SJCRH30 (cell line): ENCODE results near the gene TCN2. TPM values are rescaled to one million over a fixed set of nuclear protein-coding genes. Genes with fewer than 3 reads are reported as not detected.

Source experiments
- DNase-seq, 2 experiments: peaks; one replicate each; pipeline ENCODE4 v3.0.0-alpha.2; 2015 to 2020
- H3K27ac ChIP-seq: fragments of 250-450 bp; sonication (Bioruptor Pico); 2 replicates; pipeline ENCODE4 v1.5.1; 2020; ENCODE audit warnings: mild to moderate bottlenecking, moderate library complexity
- H3K27me3 ChIP-seq: fragments of 250-450 bp; sonication (Bioruptor Pico); 2 replicates; pipeline ENCODE4 v1.5.1; 2020; ENCODE audit warnings: mild to moderate bottlenecking, moderate library complexity
- H3K36me3 ChIP-seq: fragments of 250-450 bp; sonication (Bioruptor Pico); 2 replicates; pipeline ENCODE4 v1.5.1; 2020; ENCODE audit warnings: mild to moderate bottlenecking, moderate library complexity
- H3K4me1 ChIP-seq: fragments of 250-450 bp; sonication (Bioruptor Pico); 2 replicates; pipeline ENCODE4 v1.5.1; 2020; ENCODE audit warnings: mild to moderate bottlenecking, moderate library complexity
- H3K4me3 ChIP-seq: fragments of 250-450 bp; sonication (Bioruptor Pico); 2 replicates; pipeline ENCODE4 v1.5.1; 2020; ENCODE audit warnings: mild to moderate bottlenecking, moderate library complexity
- H3K9me3 ChIP-seq: fragments of 250-450 bp; sonication (Bioruptor Pico); replicated peaks from 2 replicates; pipeline ENCODE4 v1.5.1; 2020; ENCODE audit warnings: mild to moderate bottlenecking, moderate library complexity
- total RNA-seq: library from RNA; depleted of rRNA; stranded (reverse); fragments of >200 nt; shearing (Covaris generic); gene quantifications from 2 replicates; pipeline ENCODE4 v1.2.3, GENCODE V29; 2014

TCN2 gene
- total RNA-seq, 1 experiment from 2014 or later = 0.85 TPM

DNA sequence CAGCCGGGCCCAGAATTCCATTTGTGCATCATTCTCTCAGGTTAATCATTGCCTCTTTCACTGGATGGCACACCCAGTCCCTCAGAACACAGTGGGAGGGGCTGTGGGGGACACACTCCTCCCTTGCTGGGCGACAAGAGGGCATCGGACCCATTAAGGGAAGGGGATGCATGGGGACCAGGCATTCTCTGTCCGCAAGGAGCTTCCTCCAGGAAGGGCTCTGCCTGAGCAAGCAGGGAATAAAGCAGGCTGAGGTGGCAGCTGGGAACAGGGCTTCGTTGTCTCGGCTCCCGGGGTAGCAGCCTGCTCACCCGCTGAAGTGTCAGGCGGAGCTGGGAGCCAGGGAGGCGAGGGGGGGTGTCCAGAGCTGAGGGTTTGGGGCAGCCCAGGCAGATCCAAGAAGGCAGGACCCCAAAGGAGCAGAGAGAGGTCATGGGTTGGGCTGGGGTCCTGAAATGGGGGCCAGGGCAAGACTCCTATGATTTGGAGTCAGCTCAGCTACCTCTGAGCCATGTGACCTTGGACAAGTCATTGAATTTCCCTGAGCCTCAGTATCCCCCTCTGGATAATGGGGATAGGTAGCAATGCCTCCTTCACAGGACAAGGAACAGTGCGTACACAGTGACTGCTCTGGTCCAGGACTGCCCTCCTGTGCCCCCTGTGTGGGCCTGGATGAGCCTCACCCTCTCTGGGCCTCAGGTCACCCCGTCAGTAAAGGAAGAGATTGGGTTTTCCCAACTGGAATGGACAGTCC, 34.0 kb upstream of the TCN2 start:
- Histone ChIP-seq H3K27me3 (no peaks in the 10 kb centered on the region), H3K4me3 (no peak overlapping the region), H3K27ac (no peak overlapping the region), H3K36me3 (peaks cover 7% of the 10 kb centered on the region; the same call in 1 of the 2 replicates), H3K4me1 (no peaks in the 10 kb centered on the region), H3K9me3 (no peaks in the 10 kb centered on the region)
- DNase-seq = no peak

DNA sequence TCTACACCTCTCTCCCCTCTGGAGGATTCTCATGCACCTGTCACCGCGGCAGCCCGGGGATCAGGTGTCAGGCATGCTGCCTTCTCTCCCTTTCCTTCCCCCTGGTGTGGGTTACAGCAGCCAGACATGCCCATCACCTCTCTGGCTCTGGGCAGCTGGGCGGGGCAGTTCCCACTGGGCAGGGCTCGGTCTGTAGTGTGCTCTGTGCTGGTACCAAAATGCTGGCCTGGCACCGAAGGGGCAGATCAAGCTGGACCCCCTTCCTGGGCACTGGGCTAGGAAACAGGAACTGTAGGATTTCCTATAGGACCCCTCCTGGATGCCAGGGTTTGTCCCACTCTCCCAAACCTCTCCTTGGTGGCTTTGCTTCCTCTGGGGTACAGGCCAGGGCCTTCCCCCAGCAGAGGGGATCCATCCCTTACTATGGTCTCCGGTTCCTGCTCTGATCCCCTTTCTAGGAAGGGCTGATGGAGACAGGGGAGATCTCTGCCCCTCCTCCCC, 33.3 kb upstream of the TCN2 start:
- Histone ChIP-seq H3K4me3 (no peak overlapping the region), H3K4me1 (no peaks in the 10 kb centered on the region), H3K36me3 (peaks cover 7% of the 10 kb centered on the region; the same call in 1 of the 2 replicates), H3K27me3 (no peaks in the 10 kb centered on the region), H3K27ac (no peak overlapping the region), H3K9me3 (no peaks in the 10 kb centered on the region)
- peak in 1 of 2 experiments; percentile 32 for DNase-seq

DNA sequence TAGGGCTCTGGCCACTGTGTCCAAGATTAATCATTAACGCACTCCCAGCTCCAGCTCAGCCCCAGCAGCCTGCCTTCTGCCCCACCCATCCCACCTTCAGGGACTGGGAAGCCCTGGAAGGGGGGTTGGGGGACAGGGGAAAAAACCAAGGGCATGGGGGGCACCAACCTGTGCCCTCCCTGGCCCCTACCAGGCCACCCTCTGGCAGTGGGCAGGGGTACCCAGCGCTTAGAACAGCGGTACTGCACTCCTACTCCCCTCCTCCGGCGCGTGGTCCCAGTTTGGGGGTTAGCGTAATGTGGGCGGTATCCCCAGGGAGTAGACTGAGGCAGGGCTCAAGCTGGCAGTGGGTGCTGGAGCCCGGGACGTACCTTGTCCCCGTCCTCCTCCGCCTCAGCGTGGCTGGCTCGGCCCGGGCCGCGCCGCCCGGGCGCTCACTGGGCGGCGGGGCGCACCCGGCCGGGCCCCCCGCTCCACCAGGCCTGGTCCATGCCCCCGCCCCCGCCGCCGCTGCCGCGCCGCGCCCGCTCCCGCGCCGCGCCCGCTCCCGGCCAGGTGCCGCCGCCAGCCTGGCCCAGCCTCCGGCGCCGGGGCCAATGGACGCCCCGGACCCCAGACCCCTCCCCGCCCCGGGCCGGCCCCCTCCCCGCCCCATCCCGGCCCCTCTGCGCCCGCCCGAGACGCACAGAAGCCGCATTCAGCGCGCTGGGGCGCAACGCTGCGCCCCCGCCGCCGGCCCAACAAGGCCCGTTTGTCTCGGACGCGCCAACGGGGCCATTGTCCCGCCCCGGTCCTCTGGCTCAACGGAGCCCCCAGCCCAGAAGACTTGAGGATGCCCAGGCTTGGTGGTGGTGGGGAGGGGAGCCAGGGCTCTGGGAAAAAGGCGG, 32.6 kb upstream of the TCN2 start, which contains the start of gene GAL3ST1:
TSS of gene GAL3ST1 (minus strand) at position 571 of the 887 bp plus-strand sequence. CDS start 17,273 bp downstream, outside the sequence.
- H3K9me3 ChIP-seq = no peaks in the 10 kb centered on the region
- H3K27me3 ChIP-seq = no peaks in the 10 kb centered on the region
- H3K27ac ChIP-seq = no peak within 1 kb of the TSS
- H3K4me1 ChIP-seq = no peaks in the 10 kb centered on the region
- DNase-seq = no peak
- no peak within 1 kb of the TSS for H3K4me3 ChIP-seq
- H3K36me3 ChIP-seq = peaks cover 9% of the 10 kb centered on the region; the same call in 1 of the 2 replicates

DNA sequence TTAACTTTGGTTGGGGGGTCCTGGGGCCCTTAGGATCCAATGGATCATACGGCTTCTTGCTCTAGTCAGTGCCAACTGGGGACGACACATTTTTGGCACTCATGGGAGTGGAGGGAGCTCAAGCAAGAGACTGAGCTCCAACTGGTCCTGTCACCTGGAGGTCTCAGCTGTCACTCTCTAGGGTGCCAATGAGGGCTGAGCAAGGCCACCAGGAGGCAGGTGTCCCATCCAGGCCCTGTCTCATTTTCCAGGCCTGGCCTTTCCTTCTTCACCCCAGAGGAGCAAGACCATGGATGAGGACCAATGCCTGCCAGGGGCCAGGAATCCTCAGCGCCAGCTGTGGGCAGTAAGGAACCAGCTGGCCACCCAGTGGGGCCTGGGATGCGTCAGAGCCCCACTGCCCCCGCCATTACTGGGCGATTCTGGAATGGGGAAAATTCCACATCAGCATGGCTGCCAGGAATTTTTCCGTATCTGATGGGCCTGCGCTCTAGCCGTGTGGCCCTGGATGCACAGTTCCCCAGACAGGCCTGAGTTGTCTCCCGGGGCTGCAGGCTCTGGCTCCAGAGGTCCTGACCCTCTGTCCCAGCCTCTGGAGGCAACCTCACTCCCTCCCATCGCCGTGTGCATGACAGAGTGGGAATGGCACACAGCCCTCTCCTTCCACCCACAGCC, 31.8 kb upstream of the TCN2 start:
- DNase-seq = no peak
- Histone ChIP-seq H3K27me3 (no peaks in the 10 kb centered on the region), H3K4me3 (no peak overlapping the region), H3K36me3 (peaks cover 15% of the 10 kb centered on the region; the same call in 1 of the 2 replicates), H3K4me1 (no peaks in the 10 kb centered on the region), H3K9me3 (no peaks in the 10 kb centered on the region), H3K27ac (no peak overlapping the region)

DNA sequence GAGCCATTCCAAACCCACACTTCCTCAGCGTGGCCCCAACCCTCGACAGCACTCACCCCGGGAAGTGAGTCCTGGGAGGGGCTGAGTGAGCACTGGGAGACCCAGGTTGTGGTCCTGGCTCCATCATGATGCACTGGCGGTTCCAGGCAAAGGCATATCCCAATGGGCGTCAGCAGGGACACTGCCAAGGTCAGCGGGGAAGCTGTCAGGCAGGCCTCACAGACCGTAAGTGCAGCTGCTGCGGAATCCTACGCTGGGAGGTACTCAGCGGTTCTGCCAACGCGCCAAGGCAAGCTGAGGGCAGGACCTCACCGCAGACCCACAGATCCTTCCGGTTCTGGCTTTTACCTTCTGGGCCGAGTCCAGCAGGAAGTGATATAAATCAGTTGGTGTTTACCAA, 31.1 kb upstream of the TCN2 start:
- H3K4me3 ChIP-seq = no peak overlapping the region
- H3K36me3 ChIP-seq = peaks cover 18% of the 10 kb centered on the region; the same call in 1 of the 2 replicates
- H3K9me3 ChIP-seq = no peaks in the 10 kb centered on the region
- H3K27me3 ChIP-seq = no peaks in the 10 kb centered on the region
- no peak overlapping the region for H3K27ac ChIP-seq
- no peak for DNase-seq
- no peaks in the 10 kb centered on the region for H3K4me1 ChIP-seq

DNA sequence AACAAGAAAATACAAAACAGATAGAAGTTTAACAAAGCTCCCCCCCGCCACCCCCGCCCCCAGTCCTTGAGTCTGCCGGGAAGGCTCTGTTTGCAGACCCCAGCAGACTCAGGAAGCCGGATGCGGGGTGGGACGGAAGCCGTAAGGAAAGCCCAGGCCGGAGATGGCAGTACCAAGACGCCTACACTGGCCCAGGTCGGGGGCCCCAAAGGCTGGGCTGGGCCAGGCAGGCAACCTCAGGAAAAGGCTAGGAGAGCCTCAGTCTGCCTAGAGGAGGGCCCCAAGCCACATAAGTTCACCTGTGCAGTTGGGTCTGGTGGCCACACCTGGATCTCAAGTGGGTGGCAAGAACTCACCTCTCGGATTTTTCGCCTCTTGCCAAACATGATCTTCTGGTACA, 28.5 kb upstream of the TCN2 start:
- no peak for DNase-seq
- H3K27ac ChIP-seq = no peak overlapping the region
- H3K36me3 ChIP-seq = peaks cover 19% of the 10 kb centered on the region; the same call in 1 of the 2 replicates
- no peak overlapping the region for H3K4me3 ChIP-seq
- no peaks in the 10 kb centered on the region for H3K27me3 ChIP-seq
- H3K4me1 ChIP-seq = no peaks in the 10 kb centered on the region
- no peaks in the 10 kb centered on the region for H3K9me3 ChIP-seq

DNA sequence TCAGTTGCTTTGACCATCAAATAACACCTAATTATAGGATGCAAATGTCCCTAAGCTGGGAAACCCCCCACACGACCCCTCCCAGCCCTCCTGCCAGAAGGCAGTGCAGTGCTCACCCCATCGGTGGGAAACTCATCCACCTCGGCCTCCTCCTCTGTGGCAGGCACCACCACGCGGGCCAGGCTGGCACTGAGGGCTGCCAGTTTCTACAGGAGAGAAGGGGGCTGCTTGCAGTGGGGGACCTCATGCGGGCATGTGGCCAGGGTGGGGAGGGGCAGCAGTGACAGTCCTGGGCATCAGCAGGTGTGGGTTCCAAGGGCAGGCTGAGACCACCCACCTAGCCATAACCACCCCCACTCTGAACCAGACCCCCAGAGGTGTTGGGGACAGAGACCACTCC, 26.1 kb upstream of the TCN2 start:
- no peak for DNase-seq
- Histone ChIP-seq H3K27me3 (no peaks in the 10 kb centered on the region), H3K4me1 (no peaks in the 10 kb centered on the region), H3K4me3 (no peak overlapping the region), H3K27ac (no peak overlapping the region), H3K36me3 (peaks cover 20% of the 10 kb centered on the region; the same call in 1 of the 2 replicates), H3K9me3 (no peaks in the 10 kb centered on the region)

DNA sequence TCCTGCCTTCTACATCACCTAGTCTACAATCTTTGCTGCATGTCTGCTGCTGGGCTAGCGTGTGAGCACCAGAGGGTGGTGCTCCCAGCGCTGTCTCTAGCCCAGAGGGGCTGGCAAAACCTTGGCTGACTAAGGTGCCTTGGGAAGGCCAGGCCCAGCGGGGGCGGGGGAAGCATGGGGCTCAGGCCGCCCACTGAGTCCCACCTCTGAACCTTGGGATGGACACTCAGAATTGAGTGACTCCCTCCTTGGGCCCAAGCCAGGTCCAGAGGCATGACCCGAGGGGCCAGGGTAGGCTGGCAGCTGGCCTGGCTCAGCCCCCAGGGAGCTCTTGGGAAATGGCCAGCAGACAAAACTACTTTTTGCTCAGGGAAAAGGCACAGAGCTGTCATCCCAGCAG, 24.9 kb upstream of the TCN2 start:
- no peak for DNase-seq
- Histone ChIP-seq H3K27me3 (no peaks in the 10 kb centered on the region), H3K9me3 (no peaks in the 10 kb centered on the region), H3K36me3 (peaks cover 27% of the 10 kb centered on the region; the same call in 1 of the 2 replicates), H3K4me3 (no peak overlapping the region), H3K4me1 (no peaks in the 10 kb centered on the region), H3K27ac (no peak overlapping the region)

DNA sequence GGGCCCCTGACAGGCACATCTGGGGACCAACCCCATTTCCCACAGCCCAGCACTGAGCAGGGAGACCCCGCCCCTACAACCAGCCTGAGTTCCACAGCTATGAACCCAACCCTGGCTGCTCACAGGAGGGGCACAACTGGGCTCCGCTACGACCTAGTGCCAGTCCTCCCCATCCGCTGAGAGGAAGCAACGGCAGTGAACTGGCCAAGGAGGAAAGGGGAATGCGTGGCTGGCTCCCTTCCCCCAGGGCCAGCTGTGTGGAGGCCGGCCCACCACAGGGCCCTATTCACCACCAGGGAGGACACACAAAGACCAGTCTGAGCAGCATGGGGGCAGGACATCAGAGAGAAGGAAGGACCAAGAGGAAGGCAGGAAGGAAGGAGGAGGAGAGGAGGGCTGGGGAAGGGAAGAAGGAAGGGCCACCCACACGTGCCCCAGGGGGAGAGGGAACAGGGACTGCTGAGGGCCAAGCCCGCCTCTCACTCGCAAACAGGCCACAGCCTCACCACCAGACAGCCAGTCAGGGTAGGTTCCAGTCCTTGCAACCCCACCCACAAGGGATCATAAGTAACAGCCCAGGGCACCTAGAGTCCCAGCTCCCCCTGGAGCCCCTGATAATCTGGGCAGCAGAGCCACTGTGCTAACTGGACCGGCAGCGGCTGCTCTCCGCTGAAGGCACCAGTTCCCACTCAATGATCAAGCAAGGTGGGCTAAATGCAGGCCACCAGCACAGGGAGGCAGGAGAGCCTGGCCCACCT, 24.0 kb upstream of the TCN2 start:
- Histone ChIP-seq H3K27me3 (no peaks in the 10 kb centered on the region), H3K9me3 (no peaks in the 10 kb centered on the region), H3K27ac (no peak overlapping the region), H3K4me1 (no peaks in the 10 kb centered on the region), H3K4me3 (no peak overlapping the region), H3K36me3 (peaks cover 28% of the 10 kb centered on the region)
- no peak for DNase-seq

DNA sequence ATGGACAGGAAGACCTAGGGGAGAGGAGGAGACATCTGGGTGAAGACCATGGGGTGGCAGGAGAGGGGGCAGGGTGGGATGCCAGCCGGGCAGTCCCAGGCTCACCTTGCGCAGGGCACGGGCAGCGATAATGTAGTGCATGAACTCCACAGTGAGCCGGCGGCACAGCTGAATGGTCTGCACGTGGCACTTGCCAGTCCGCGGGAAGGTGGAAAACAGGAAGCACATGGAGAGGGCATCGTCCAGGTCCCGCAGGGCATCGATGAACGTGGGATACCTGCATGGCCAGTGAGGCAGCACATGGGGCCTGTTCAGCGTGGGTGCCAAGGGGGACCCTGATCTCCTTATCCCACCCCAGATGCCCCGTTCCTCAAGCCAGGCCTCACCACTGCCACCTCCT, 22.5 kb upstream of the TCN2 start:
- no peak for DNase-seq
- H3K27ac ChIP-seq = no peak overlapping the region
- H3K4me3 ChIP-seq = no peak overlapping the region
- H3K9me3 ChIP-seq = no peaks in the 10 kb centered on the region
- no peaks in the 10 kb centered on the region for H3K27me3 ChIP-seq
- H3K4me1 ChIP-seq = no peaks in the 10 kb centered on the region
- peaks cover 30% of the 10 kb centered on the region for H3K36me3 ChIP-seq

DNA sequence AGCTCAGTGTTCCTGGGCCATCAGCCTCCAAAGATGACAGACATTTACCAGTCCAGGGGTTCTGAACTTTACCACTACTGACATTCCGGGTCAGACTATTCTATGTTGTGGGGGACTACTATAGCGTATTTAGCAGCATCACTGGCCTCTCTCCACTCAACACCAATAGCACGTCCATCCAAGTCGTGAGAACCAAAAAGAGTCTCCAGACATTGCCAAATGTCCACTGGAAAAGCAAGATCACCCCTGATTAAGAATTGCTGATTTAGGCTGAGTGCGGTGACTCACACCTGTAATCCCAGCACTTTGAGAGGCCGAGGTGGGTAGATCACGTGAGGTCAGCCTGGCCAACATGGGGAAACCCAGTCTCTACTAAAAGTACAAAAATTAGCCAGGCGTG, 20.6 kb upstream of the TCN2 start:
- DNase-seq = no peak
- Histone ChIP-seq H3K27ac (no peak overlapping the region), H3K9me3 (no peaks in the 10 kb centered on the region), H3K4me1 (peaks cover 4% of the 10 kb centered on the region; the same call in 1 of the 2 replicates), H3K36me3 (peaks cover 21% of the 10 kb centered on the region), H3K27me3 (no peaks in the 10 kb centered on the region), H3K4me3 (no peak overlapping the region)

DNA sequence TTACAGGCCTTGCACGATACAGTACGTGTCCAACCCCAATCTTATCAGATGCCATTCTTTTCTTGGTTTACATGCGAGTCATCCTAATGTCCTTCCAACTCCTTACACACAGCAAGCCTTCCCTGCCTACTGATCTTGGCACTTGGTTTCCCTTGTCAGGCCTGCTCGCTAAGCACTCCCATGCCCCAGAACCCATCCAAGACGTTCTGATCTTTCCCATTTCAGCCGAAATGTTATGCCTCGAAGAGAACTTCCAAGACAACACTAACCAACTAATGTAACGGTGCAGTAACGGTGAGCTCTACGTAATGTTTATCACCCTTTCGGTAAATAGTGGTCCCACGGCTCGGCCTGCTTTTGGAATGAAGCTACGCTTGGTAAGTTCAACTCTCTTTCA, 15.8 kb upstream of the TCN2 start:
- Histone ChIP-seq H3K4me1 (peaks cover 4% of the 10 kb centered on the region; the same call in 1 of the 2 replicates), H3K9me3 (no peaks in the 10 kb centered on the region), H3K27ac (peak overlapping the region; percentile 96), H3K27me3 (no peaks in the 10 kb centered on the region), H3K4me3 (peak overlapping the region; percentile 74), H3K36me3 (peaks cover 17% of the 10 kb centered on the region)
- peak in 1 of 2 experiments; percentile 5 for DNase-seq

DNA sequence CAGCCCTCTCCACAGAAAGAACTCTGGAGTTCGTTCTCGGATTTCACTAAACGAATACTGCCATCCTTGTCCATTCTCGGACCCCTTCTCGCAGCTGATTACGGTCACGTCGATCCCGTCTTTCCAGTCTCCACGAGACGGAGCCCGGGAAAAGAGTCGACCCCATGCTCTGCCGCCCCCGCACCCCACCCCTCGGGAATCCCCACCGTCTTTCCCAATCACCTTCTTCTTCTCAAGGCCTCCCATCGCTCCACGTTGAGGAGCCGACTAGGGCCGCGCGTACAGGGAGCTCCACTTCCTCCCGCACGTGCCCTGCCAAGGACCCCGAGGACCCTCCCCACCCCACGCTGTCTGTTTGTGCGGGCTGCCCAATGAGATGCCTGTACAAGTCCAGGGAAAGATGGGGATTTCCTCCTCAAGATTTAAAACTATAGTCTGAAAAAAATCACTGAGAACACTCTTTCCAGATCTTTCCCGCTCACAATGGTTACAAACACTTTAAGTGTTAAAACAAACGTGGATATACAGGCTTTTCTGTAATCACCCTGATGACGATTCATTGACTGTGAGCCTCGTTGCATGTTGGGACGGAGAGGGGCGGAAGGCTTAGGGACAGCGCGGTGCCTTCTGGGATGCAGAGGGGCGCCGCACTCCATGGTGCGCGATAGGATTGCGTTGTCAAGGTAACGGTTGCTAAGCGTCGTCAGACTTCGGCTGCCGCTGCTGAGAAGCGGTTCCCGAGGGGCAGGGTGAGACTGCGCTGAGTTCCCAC, 15.2 kb upstream of the TCN2 start, which contains the start of gene PES1:
TSS of gene PES1 (minus strand) at position 323 of the 772 bp plus-strand sequence. CDS start at position 246, 77 bp downstream.
- Histone ChIP-seq H3K36me3 (peaks cover 11% of the 10 kb centered on the region), H3K4me3 (peak within 1 kb of the TSS; percentile 74), H3K4me1 (peaks cover 4% of the 10 kb centered on the region; the same call in 1 of the 2 replicates), H3K9me3 (no peaks in the 10 kb centered on the region), H3K27me3 (no peaks in the 10 kb centered on the region), H3K27ac (peak within 1 kb of the TSS; percentile 96)
- peak; percentile 96 to 98 for DNase-seq
